HL-60 (cell line): ENCODE results near the gene MRTFA.

Experiments used
- POLR2AphosphoS5 ChIP-seq: IDR thresholded peaks from 2 replicates; pipeline ENCODE4 v1.6.1; 2012; ENCODE audit warnings: low read depth
- REST ChIP-seq: IDR thresholded peaks from 2 replicates; pipeline ENCODE4 v1.6.1; 2012; ENCODE audit warnings: low read depth; ENCODE audit not compliant: insufficient replicate concordance
- TF ChIP-seq, protein P1 (sequence below): IDR thresholded peaks from one replicate; pipeline ENCODE4 v1.5.1; 2011; ENCODE audit warnings: low read length, control low read depth, inconsistent platforms; ENCODE audit not compliant: insufficient read depth

- TF ChIP-seq, protein P1, sequence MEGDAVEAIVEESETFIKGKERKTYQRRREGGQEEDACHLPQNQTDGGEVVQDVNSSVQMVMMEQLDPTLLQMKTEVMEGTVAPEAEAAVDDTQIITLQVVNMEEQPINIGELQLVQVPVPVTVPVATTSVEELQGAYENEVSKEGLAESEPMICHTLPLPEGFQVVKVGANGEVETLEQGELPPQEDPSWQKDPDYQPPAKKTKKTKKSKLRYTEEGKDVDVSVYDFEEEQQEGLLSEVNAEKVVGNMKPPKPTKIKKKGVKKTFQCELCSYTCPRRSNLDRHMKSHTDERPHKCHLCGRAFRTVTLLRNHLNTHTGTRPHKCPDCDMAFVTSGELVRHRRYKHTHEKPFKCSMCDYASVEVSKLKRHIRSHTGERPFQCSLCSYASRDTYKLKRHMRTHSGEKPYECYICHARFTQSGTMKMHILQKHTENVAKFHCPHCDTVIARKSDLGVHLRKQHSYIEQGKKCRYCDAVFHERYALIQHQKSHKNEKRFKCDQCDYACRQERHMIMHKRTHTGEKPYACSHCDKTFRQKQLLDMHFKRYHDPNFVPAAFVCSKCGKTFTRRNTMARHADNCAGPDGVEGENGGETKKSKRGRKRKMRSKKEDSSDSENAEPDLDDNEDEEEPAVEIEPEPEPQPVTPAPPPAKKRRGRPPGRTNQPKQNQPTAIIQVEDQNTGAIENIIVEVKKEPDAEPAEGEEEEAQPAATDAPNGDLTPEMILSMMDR = no peak
- TF ChIP-seq POLR2AphosphoS5 (no peak), REST (no peak)
Measured at GRCh38 chr22:40665312-40665711, 28.8 kb upstream of the MRTFA start.
